Nephron progenitor cell (in vitro differentiated cells): ENCODE measurements around the gene C1orf198.

Source experiments
- DNase-seq: peaks from one replicate; pipeline ENCODE4 v3.0.0; 2021
- H3K27ac Mint-ChIP-seq: 2 replicates; pipeline ENCODE4 v1.8.0; 2021; ENCODE audit warnings: mild to moderate bottlenecking, moderate library complexity, mixed read lengths
- H3K27me3 Mint-ChIP-seq: 2 replicates; pipeline ENCODE4 v1.8.0; 2021; ENCODE audit warnings: mild to moderate bottlenecking, low read depth, mixed read lengths; ENCODE audit not compliant: poor library complexity
- H3K36me3 Mint-ChIP-seq: 2 replicates; pipeline ENCODE4 v1.8.0; 2021; ENCODE audit warnings: low read depth, mixed read lengths
- H3K4me1 Mint-ChIP-seq: 2 replicates; pipeline ENCODE4 v1.8.0; 2021; ENCODE audit warnings: mixed read lengths
- H3K4me3 Mint-ChIP-seq: 2 replicates; pipeline ENCODE4 v1.8.0; 2021; ENCODE audit warnings: mild to moderate bottlenecking, moderate library complexity, mixed read lengths
- H3K9me3 Mint-ChIP-seq: 2 replicates; pipeline ENCODE4 v1.8.0; 2021; ENCODE audit warnings: mild to moderate bottlenecking, moderate library complexity, mixed read lengths
- CTCF ChIP-seq: fragments of 200-600 bp; sonication (generic); IDR thresholded peaks from 2 replicates; pipeline ENCODE4 v1.5.0; 2021; ENCODE audit warnings: antibody characterized with exemption

Gene C1orf198

GRCh38 chr1:230809256-230809990 lies 58.9 kb downstream of the C1orf198 start:
- peaks cover 27% of the 10 kb centered on the region for H3K9me3 Mint-ChIP-seq
- H3K36me3 Mint-ChIP-seq: no peaks in the 10 kb centered on the region
- H3K4me3 Mint-ChIP-seq: no peak overlapping the region
- H3K27ac Mint-ChIP-seq: no peak overlapping the region
- no peaks in the 10 kb centered on the region for H3K4me1 Mint-ChIP-seq
- no peak for DNase-seq
- peaks cover 32% of the 10 kb centered on the region for H3K27me3 Mint-ChIP-seq
- TF ChIP-seq CTCF: no peak

GRCh38 chr1:230808281-230808872 lies 59.9 kb downstream of the C1orf198 start:
- Mint-ChIP-seq H3K4me1 (no peaks in the 10 kb centered on the region), H3K36me3 (no peaks in the 10 kb centered on the region), H3K9me3 (peaks cover 20% of the 10 kb centered on the region), H3K27me3 (peaks cover 40% of the 10 kb centered on the region), H3K27ac (no peak overlapping the region), H3K4me3 (no peak overlapping the region)
- no peak for TF ChIP-seq CTCF
- no peak for DNase-seq

- no peak overlapping the region for H3K4me3 Mint-ChIP-seq
- no peak for TF ChIP-seq CTCF
- DNase-seq: no peak
- no peak overlapping the region for H3K27ac Mint-ChIP-seq
- no peaks in the 10 kb centered on the region for H3K36me3 Mint-ChIP-seq
- no peaks in the 10 kb centered on the region for H3K4me1 Mint-ChIP-seq
- H3K9me3 Mint-ChIP-seq: peaks cover 13% of the 10 kb centered on the region
- H3K27me3 Mint-ChIP-seq: peaks cover 40% of the 10 kb centered on the region
Observed at GRCh38 chr1:230807561-230808280, 60.6 kb downstream of the C1orf198 start.

GRCh38 chr1:230807029-230807428 lies 61.3 kb downstream of the C1orf198 start:
- no peaks in the 10 kb centered on the region for H3K36me3 Mint-ChIP-seq
- TF ChIP-seq CTCF: no peak
- H3K4me3 Mint-ChIP-seq: no peak overlapping the region
- no peaks in the 10 kb centered on the region for H3K4me1 Mint-ChIP-seq
- H3K9me3 Mint-ChIP-seq: peaks cover 6% of the 10 kb centered on the region
- H3K27ac Mint-ChIP-seq: no peak overlapping the region
- DNase-seq: no peak
- peaks cover 44% of the 10 kb centered on the region for H3K27me3 Mint-ChIP-seq

GRCh38 chr1:230806552-230806951 lies 61.8 kb downstream of the C1orf198 start:
- Mint-ChIP-seq H3K27ac (no peak overlapping the region), H3K27me3 (peaks cover 40% of the 10 kb centered on the region)
- DNase-seq: no peak

More at GRCh38 chr1:230806552-230806951, 61.8 kb downstream of the C1orf198 start:
- H3K4me3 Mint-ChIP-seq: no peak overlapping the region
- H3K4me1 Mint-ChIP-seq: no peaks in the 10 kb centered on the region
- H3K36me3 Mint-ChIP-seq: no peaks in the 10 kb centered on the region
- H3K9me3 Mint-ChIP-seq: peaks cover 6% of the 10 kb centered on the region
- TF ChIP-seq CTCF: no peak
